Glomerular visceral epithelial cell (primary cell): Measurements from ENCODE around the gene CHCHD3.
"Not testable (repeated sequence)": the region's sequence is repeated elsewhere in the genome, so short reads cannot be mapped to it uniquely, and the experiment has no call there.

ENCODE experiments used
- DNase-seq: peaks from one replicate; pipeline ENCODE4 v3.0.0-alpha.2; 2016; ENCODE audit errors: extremely low spot score

CHCHD3 gene

DNA sequence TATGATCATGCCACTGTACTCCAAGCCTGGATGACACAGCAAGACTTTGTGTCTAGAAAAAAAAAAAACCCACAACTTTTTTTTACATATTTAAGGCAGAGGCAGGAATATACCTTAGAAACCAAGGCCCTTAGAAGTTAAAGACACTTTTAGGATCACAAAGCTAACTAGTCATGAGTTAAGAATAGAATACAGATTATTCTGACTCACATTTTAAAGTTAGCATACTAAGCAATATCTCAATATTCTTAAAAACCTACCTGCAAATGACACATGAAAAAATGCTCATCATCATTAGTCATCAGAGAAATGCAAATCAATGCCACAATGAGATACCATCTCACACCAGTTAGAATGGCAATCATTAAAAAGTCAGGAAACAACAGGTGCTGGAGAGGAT lies 177.7 kb downstream of the CHCHD3 start:
- DNase-seq: no peak

DNA sequence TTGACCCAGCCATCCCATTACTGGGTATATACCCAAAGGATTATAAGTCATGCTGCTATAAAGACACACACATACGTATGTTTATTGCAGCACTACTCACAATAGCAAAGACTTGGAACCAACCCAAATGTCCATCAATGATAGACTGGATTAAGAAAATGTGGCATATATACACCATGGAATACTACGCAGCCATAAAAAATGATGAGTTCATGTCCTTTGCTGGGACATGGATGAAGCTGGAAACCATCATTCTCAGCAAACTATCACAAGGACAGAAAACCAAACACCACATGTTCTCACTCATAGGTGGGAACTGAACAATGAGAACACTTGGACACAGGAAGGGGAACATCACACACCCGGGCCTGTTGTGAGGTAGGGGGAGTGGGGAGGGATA lies 179.6 kb downstream of the CHCHD3 start:
- not testable (repeated sequence) for DNase-seq

DNA sequence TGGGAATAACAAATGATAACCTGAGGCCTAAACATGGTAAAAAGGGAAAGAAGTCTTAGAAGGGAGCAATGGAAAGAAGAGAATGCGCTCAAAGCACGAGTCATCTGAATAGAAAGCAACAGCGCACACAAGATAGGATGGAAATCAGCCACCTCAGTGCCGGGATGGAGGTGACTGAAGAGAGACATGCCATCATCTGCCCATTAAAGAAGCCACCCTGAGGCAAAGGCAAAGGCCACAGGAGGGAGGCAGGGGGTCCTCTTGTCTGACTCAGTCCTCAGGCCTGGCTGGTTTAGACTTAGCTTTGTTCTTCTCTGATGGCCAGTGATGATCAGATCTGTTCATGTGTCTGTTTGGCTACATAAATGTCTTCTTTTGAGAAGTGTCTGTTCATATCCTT lies 180.6 kb downstream of the CHCHD3 start:
- no peak for DNase-seq

DNA sequence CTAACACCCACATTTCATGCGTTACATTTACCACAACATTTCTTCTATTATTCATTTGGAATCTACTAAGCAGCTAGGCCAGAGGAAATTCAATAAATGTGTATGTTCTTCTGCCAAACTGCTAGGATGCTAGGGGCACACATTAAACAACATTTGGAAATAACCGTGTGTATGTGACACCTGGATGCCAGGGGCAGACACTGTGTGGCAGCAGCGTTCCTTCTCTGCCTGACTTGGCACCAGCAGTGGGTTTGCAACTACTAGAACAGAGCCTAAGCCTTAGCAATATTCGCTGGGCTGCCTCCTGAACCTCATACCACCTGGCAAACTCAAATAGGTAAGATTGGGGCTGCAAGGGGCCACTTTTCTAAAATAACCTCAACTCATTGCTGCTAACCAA lies 182.1 kb downstream of the CHCHD3 start:
- no peak for DNase-seq

DNA sequence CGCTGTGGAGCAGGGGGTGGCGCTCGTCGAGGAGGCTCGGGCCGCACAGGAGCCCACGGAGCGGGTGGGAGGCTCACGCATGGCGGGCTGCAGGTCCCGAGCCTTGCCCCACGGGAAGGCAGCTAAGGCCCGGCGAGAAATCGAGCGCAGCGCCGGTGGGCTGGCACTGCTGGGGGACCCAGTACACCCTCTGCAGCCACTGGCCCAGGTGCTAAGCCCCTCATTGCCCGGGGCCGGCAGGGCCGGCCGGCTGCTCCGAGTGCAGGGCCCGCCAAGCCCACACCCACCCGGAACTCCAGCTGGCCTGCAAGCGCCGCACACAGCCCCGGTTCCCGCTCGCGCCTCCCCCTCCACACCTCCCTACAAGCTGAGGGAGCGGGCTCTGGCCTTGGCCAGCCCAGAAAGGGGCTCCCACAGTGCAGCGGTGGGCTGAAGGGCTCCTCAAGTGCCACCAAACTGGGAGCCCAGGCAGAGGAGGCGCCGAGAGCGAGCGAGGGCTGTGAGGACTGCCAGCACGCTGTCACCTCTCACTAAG lies 183.2 kb downstream of the CHCHD3 start:
- DNase-seq: not testable (repeated sequence)

DNA sequence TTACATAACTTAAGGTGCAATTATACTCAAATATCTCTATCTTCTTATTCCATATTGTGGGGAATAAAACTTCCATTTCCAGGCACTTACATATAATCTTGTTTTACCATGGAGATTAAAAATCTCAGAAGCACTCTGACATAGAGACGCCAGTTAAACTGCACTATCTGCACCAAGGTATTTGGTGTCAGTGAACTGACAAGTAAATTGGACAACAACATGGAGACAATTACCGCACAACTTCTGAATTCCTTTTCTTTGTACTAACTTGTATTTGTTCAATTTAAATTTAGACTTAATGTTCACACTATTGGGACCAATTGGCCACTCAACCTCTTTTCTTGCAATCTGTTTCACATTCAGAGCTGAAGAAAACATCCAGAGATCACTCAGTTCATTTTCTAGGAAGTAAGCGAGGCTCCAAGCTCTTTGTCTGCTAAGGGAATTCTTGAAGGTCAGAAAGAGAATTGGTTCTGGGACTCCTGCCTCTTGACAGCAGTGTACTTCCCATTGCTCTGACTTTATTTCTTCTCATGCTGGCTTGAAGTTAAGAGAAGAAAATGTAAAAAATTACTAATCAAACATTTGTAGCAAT lies 184.7 kb downstream of the CHCHD3 start:
- DNase-seq: no peak

DNA sequence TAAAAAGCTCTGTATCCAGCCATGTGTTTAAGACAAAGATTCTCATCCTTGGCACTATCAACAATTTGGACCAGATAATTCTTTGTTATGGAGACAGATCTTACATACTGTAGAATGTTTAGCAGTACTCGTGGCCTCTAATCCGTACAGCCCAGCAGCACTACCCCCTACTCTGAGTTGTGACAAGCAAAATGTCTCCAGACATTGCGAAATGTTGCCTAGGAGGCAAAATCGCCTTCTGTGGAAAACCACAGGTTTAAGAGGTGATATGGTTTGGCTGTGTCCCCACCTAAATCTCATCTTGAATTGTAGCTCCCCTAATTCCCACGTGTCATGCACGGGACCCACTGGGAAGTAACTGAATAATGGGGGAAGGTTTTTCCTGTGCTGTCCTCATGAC lies 186.7 kb downstream of the CHCHD3 start:
- no peak for DNase-seq

DNA sequence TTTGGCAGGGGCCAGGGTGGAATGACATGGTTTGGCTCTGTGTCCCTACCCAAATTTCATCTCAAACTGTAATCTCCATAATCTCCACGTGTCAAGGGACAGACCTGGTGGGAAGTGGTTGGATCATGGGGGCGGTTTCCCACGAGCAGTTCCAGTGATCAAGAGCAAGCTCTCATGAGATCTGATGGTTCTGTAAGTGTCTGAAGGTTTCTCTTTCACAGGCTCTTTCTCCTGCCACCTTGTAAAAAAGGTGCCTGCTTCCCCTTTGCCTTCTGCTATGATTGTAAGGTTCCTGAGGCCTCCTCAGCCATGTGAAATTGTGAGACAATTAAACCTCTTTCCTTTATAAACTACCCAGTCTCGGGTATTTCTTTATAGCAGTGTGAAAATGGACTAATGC lies 188.3 kb downstream of the CHCHD3 start:
- DNase-seq: no peak

DNA sequence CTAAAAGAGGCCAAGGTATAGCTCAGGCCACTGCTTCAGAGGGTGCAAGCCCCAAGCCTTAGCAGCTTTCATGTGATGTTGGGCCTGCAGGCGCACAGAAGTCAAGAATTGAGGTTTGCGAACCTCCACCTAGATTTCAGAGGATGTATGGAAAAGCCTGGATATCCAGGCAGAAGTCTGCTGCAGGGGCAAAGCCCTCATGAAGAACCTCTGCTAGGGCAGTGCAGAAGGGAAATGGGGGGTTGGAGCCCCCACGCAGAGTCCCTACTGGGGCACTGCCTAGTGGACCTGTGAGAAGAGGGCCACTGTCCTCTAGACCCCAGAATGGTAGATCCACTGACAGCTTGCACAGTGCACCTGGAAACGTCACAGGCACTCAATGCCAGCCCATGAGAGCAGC lies 189.1 kb downstream of the CHCHD3 start:
- DNase-seq: not testable (repeated sequence)

DNA sequence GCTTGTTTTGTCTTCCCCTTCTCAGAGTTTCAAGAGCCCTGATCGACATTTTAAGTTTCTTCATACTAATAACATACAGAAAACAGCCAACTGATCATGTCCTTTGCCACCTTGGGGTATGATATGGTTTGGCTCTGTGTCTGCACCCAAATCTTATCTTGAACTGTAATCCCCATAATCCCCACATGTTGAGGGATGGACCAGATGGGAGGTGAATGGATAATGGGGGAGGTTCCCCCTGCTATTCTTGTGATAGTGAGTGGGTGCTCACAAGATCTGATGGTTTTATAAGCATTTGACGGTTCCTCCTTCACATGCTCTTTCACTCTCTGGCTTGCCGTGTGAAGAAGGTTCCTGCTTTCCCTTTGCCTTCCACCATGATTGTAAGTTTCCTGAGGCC lies 190.3 kb downstream of the CHCHD3 start:
- no peak for DNase-seq

DNA sequence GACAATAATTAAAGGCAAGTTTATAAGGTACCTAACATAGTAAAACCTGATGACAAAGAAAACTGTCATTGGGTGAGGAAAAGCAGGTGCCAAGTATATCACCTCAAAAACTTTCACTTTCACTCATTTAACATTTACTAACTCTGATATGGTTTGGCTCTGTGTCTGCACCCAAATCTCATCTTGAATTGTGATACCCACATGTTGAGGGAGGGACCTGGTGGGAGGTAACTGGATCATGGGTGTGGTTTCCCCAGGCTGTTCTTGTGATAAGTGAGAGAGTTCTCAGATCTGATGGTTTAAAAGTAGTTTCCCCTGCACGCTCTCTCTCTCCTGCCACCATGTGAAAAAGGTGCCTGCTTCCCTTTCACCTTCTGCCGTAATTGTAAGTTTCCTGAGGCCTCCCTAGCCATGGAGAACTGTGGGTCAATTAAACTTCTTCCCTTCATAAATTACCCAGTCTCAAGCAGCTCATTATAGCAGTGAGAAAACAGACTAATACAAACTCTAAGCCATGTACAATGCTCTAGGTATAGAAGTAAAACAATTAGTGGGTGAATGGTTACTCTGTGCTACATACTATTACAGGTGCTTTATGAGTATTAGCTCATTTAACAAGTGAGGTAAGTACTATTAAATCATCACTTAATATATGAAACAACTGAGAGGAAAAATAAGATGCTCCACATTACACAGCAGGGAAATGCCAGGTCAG lies 199.0 kb downstream of the CHCHD3 start:
- no peak for DNase-seq

DNA sequence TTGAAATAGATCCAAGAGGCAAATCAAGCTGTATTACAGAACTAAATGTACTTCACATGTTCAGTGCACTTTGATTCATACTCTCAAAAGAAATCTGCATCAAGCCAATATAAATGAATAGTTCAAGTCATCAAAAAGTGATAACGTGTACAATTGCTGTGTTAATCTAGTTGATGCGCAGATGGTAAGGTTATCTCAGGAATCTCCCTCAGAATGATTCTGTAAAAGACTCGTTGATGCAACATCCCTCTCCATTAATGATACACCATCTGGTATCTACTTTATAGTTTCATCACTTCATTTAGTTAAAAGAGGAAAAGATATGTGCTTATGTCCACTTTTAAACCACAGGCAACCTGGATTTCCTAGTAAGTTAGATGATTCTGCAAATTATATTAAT lies 200.6 kb downstream of the CHCHD3 start:
- no peak for DNase-seq

DNA sequence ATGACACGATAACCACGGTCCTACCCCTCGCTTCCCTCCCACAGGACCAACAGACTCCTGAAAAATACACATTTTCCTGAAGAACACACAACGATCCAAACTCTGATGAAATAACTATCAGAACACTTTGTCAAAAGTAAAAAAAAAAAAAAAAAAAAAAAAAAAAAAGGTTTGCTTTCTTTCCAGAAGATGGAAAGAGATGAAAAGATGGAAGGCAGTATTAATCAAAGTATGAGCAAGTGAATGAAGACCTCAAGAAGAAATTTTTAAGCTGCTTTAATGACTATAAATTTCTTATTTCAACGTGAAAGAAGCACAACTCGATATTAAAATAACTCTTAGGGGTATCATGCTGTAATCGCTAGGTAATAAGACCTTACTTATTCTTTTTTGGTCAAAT lies 202.3 kb downstream of the CHCHD3 start:
- DNase-seq: no peak

DNA sequence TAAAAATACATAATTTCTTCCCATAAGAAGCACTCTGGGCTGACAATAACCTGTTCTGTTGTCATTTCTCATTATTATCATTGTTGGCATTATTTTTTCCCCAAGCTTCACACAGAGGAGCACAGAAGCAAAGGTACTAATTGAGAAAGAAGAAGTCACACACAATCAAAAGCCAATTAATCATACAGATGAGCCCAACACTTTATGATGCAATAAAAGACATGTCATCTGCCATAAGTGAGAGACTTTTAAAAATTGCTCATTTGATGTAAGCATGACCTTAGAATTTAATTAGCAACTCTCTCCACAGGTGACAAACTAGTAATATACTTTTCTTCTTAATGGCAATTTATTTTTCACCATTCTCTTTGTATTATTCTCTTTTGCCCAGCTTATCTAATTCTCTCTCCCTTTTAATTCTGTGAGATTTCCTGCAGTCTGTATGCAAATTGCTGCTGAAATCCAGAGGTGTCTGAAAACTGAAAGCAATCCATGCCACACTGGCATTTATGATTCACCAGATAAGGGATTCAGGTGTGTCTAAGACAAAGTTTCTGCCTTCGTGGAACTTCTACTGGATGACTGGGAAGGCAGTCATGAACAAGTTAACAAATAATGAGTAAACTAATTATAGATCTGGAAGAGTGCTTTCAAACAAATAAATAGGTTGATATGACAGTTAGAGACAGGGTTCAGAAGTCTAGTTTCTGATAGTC lies 203.5 kb downstream of the CHCHD3 start:
- DNase-seq: no peak

DNA sequence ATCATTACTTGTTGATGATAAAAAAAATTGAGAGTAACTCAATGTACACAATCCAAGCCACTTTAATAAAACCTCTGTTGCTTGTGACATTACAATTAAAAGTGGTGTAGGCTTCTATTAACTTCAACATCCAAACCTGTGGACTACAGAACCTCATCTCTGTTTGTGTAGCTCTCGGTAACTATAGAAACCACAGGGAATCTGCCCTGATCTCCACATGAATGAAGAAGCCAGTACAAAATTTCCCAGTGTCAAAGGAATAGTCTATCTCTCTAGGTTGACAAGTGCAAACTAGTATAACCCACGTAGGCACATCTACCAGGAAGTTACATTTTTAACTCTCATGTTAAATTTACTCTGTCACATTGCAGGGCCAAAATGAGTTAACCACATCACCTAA lies 204.3 kb downstream of the CHCHD3 start:
- no peak for DNase-seq

DNA sequence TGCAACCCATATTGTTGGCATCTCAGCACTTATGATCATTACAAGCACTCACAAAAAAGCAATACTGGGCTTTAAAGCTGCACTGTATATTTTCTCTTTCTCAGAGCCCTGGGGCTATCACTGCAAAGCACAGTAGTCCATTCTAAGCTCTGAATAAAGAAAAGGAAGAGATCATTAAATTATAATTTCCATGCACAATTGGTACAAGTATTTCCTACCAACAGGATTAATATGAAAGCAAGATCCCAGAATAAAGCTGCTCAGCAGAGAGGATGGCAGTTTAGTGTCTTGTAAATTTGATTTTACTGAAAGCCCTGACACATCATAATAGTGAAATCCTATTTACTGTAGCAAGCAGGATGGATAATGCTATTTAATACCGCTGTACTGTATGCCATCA lies 205.3 kb downstream of the CHCHD3 start:
- no peak for DNase-seq

DNA sequence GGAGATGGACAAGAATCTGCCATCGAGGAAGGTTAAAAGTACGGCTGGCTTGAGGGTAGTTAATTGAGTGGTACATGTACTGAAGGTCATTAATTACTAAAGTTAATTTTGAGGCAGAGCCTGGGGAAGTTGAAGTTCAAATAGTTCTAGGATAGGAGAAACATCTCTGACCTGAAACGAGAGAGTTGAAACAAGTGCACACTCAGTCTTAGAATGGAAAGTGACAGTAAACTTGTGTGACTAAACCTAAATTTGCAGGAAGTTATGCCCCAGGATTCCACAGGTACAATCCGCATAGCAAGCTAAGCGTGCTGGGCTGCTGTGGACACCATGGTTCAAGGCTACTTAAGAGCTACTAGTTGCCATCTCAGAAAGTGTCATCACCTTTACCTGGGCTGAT lies 209.9 kb downstream of the CHCHD3 start:
- DNase-seq: no peak

DNA sequence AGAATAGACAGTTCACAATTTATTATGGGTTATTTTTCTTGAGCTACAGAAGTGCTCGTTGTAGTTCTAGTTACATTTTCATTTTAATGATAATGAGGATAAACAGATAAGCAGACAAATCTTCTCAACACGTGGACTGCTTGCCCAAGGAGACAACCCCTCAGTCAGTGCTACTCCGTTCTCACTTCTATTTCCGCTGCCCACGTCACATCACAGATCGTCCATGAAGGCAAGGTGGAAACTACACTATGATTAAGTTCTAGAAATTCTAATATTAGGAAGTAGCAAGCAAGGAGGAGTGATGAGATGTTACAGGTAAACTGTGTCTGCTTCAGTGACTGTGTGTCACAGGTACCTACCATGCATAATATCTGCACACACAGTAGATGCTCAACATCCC lies 210.5 kb downstream of the CHCHD3 start:
- no peak for DNase-seq

DNA sequence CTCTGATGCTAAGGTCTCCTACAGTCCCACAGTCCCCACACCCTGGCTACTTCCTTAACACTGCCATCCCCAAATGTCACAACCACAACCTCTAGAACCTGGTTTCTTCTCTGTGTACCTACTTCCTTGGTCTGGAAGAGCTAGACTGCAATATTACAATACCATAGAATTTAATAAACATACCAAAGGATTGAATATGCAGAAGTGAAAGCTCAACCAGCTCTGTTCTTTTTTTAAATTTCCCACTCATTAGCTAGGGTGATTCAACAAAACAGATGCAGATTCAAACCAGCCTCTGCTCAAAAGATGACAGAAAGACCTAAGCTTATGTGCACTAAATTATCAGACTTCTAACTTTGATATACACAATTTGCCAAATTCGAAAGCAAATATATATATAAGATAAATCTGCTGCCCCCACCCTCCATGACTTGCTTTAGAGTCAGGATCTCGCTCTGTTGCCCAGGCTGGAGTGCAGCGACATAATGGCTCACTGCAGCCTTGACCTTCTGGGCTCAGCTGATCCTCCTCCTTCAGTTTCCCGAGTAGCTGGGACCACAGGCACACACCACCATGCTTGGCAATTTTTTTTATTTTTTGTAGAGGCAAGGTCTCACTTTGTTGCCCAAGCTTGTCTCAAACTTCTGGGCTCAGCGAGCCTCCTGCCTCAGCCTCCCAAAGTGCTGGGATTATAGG lies 212.6 kb downstream of the CHCHD3 start:
- no peak for DNase-seq

DNA sequence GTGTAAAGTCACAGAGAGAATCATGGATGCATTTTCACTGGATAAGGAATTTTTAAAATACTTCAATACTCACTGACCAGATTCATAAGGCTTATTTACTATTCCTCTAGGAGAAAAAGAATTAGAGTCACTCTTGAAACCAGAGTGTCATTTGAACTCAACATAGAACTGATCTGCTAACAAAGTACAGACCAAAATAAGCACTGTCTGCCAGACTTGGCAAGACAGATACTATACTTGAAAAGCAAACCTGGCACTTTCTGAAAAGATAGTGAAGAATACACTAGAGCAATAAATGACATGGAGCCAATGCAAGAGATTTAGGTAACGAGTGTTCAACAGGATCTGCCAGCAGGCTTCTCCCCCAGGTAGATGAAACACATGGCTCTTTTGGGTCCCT lies 215.3 kb downstream of the CHCHD3 start:
- DNase-seq: no peak

DNA sequence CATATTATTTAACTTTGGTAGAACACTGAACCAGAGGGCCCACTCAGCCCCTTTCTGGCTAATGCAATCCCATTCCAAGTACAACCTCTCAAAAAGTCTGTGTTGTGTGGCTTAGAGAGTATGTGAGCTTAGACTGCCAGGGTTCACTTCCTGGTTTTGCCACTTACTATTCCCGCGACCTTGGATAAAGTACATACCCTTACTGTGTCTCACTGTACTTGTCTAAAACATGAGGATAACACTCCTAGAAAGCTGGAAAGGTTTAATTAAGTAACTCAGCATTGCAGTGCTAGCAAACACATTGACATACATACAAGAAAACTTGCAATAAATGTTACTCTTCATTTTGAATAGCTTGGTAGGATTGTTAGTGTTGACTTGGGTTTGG lies 215.8 kb downstream of the CHCHD3 start:
- DNase-seq: no peak

DNA sequence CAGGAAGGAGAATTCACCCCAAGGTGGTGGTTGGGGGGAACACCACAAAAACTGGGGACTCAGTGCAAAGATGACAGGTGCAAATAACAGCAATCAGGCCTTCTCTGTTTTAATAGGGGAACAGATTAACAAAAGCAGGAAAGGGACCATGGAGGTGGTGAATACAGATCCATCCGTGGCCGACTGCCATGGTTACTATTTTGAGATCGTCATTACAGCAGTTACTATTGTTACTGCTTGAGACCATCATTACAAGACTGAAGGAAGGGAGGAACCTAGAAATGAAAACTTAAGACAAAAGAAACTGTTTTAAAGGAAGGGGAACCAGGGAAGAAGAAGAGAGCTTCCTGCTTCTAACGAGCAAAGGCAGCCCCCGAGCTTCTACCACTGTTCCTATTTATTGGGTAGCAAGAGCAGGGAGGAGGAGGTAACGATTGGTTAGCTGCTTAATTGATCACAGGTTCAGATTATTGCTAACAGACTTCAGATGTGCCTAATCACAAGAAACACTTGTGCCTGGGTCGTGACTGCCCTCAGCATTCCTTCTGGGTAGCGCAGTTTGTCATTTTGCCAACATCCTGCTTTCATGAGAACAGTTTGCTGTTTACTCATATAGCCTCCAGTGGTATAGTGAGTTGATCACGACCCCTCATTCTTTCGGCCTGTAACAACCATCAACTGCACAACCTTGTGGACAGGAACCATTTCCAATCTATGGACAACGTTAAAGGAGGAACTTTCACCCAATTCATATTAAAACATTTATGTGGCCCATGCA lies 216.3 kb downstream of the CHCHD3 start:
- no peak for DNase-seq
